Type B pancreatic cell (in vitro differentiated cells): ENCODE data around the gene ENDOG. TPM values are rescaled to one million over a fixed set of nuclear protein-coding genes. Genes with fewer than 3 reads are reported as not detected.
"Not testable (repeated sequence)": the region's sequence is repeated elsewhere in the genome, so short reads cannot be mapped to it uniquely, and the experiment has no call there.

Experiments
- DNase-seq: peaks from one replicate; pipeline ENCODE4 v3.0.0; 2021; ENCODE audit warnings: mixed read lengths; ENCODE audit not compliant: unreplicated experiment; ENCODE audit errors: extremely low spot score
- H3K27ac Mint-ChIP-seq: 2 replicates; pipeline ENCODE4 v1.8.0; 2021; ENCODE audit warnings: mild to moderate bottlenecking, mixed read lengths
- H3K27me3 Mint-ChIP-seq: 2 replicates; pipeline ENCODE4 v1.8.0; 2021; ENCODE audit warnings: mixed read lengths
- H3K36me3 Mint-ChIP-seq: 2 replicates; pipeline ENCODE4 v1.8.0; 2021; ENCODE audit warnings: mixed read lengths
- H3K4me1 Mint-ChIP-seq: one replicate; pipeline ENCODE4 v1.8.0; 2021; ENCODE audit warnings: mixed read lengths; ENCODE audit not compliant: unreplicated experiment
- H3K4me3 Mint-ChIP-seq: 2 replicates; pipeline ENCODE4 v1.8.0; 2021; ENCODE audit warnings: mild to moderate bottlenecking, mixed read lengths
- H3K9me3 Mint-ChIP-seq: 2 replicates; pipeline ENCODE4 v1.8.0; 2021; ENCODE audit warnings: mixed read lengths
- CTCF ChIP-seq: fragments of 200-600 bp; sonication (generic); conservative IDR thresholded peaks from 2 replicates; pipeline ENCODE4 v1.5.0; 2021; ENCODE audit warnings: antibody characterized with exemption, mild to moderate bottlenecking
- total RNA-seq: library from RNA; stranded (reverse); gene quantifications from 2 replicates; pipeline ENCODE4 v1.2.1, GENCODE V29; 2021; ENCODE audit warnings: low replicate concordance

The ENDOG gene
- total RNA-seq, 1 donor from 2014 or later, result 24.1 TPM

DNA sequence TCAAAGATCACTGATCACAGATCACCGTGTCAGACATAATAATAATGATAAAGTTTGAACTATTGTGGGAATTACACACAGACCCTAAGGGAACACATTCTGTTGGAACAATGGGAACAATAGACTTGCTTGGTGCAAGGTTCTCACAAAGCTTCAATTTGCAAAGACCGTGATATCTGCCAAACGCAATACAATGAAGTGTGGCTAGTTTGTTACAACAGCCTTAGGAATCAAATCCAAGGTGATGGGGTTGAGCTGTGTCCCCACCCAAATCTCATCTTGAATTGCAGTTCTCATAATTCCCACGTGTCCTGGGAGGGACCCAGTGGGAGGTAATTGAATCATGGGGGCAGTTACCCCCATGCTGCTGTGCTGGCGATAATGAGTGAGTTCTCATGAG lies 42.6 kb downstream of the ENDOG start:
- no peaks in the 10 kb centered on the region for H3K27me3 Mint-ChIP-seq
- H3K4me3 Mint-ChIP-seq, result no peak overlapping the region
- no peak for TF ChIP-seq CTCF
- peaks cover 5% of the 10 kb centered on the region for H3K4me1 Mint-ChIP-seq
- H3K27ac Mint-ChIP-seq, result peak overlapping the region; percentile 76
- H3K36me3 Mint-ChIP-seq, result no peaks in the 10 kb centered on the region
- no peak for DNase-seq
- H3K9me3 Mint-ChIP-seq, result no peaks in the 10 kb centered on the region

GRCh38 chr9:128861501-128861900 lies 43.2 kb downstream of the ENDOG start:
- no peaks in the 10 kb centered on the region for H3K27me3 Mint-ChIP-seq
- H3K27ac Mint-ChIP-seq, result no peak overlapping the region
- H3K4me1 Mint-ChIP-seq, result peaks cover 5% of the 10 kb centered on the region
- no peak for TF ChIP-seq CTCF
- no peaks in the 10 kb centered on the region for H3K36me3 Mint-ChIP-seq
- H3K4me3 Mint-ChIP-seq, result no peak overlapping the region
- no peaks in the 10 kb centered on the region for H3K9me3 Mint-ChIP-seq
- DNase-seq, result no peak

DNA sequence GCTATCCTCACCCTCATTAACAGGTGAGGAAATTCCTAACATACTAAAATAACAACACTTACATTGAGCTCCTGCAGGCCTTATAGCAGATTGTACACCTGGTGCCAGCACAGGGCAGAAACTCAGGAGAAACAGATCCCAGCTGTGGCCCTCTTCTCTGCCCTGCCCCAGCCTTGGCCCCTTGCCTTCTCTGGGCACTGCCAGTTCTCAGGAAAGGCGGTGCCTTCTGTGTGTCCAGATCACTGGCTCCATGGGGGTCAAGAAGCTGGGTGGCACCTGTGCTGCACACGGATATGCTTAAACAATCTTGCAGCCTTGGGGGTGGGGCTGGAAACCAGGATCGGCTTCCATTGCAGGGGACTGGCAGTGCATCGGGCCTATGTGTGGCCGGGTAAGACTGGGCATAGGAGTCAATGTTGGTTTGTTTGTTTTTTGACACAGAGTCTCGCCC lies 44.1 kb downstream of the ENDOG start:
- Mint-ChIP-seq H3K4me3 (no peak overlapping the region), H3K27ac (no peak overlapping the region), H3K4me1 (peaks cover 5% of the 10 kb centered on the region), H3K9me3 (no peaks in the 10 kb centered on the region), H3K27me3 (no peaks in the 10 kb centered on the region), H3K36me3 (no peaks in the 10 kb centered on the region)
- no peak for TF ChIP-seq CTCF
- no peak for DNase-seq

DNA sequence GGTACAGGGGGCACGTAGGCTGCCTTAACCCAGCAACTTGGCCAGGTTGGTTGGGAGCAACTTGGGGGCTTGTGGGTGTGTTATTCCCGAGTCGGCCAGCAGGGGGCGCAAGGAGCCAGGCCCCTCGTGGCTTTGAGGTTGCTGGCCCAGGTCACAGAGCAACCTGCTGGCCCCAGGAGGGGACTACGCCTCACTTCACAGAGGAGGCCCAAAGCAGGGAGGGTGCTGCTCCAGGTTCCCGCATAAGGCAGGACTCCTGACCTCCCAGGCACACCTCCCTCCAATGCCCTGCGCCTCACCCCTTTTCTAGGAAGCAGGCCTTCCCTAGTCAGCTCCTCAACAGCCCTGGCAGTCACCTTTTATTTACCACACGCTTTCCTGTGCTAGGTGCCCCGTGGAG lies 45.3 kb downstream of the ENDOG start:
- Mint-ChIP-seq H3K27me3 (no peaks in the 10 kb centered on the region), H3K4me3 (no peak overlapping the region), H3K4me1 (peaks cover 5% of the 10 kb centered on the region), H3K9me3 (no peaks in the 10 kb centered on the region), H3K36me3 (no peaks in the 10 kb centered on the region), H3K27ac (no peak overlapping the region)
- peak; percentile 96 for TF ChIP-seq CTCF
- DNase-seq, result peak; percentile 84

DNA sequence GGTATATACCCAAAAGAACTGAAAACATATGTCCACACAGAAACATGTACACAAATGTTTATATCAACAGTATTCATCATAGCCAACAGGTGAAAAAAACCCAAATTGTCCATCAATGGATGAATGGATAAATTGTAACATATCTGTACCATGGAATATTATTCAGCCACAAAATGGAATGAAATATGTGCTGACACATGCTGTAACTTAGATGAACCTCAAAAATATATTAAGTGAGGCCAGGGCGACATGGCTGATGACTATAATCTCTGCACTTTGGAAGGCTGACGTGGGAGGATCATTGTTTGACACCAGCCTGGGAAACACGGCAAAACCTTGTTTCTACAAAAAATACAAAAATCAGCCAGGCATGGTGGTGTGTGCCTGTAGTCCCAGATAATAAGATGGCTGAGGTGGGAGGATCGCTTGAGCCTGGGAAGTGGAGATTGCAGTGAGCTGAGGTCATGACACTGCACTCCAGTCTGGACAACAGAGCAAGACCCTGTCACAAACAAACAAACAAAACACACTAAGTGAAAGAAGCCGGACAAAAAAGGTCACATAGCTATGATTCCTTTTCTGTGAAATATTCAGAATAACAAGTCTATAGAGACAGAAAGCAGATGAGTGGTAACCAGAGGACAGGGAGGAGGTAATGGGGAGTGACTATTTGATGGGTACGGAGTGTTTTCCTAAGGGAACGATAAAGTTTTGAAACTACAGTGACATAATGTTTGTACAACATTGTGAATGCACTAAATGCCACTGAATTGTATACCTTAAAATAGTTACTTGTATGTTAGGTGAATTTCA lies 52.0 kb downstream of the ENDOG start:
- Mint-ChIP-seq H3K4me1 (no peaks in the 10 kb centered on the region), H3K27me3 (no peaks in the 10 kb centered on the region), H3K4me3 (no peak overlapping the region), H3K27ac (no peak overlapping the region), H3K9me3 (no peaks in the 10 kb centered on the region), H3K36me3 (no peaks in the 10 kb centered on the region)
- DNase-seq, result no peak
- TF ChIP-seq CTCF, result no peak

GRCh38 chr9:128870941-128871265 lies 52.6 kb downstream of the ENDOG start:
- not testable (repeated sequence) for H3K4me1 Mint-ChIP-seq, H3K9me3 Mint-ChIP-seq, H3K36me3 Mint-ChIP-seq, DNase-seq, H3K27ac Mint-ChIP-seq, H3K4me3 Mint-ChIP-seq, H3K27me3 Mint-ChIP-seq

Other genes starting within 250 kb of the ENDOG start
- gene DYNC2I2, start 161.7 kb upstream of the ENDOG start, total RNA-seq, result 65.0 and 70.6 TPM in 2 replicates
- 450 and 545 TPM in 2 replicates for gene SET, start 129.3 kb upstream of the ENDOG start, total RNA-seq
- gene PKN3, start 116.0 kb upstream of the ENDOG start, total RNA-seq, result 6.9 and 11.7 TPM in 2 replicates
- gene ZDHHC12, start 94.4 kb upstream of the ENDOG start, total RNA-seq, result 25.6 and 53.5 TPM in 2 replicates
- 36.8 and 45.7 TPM in 2 replicates for gene ZER1, start 46.6 kb upstream of the ENDOG start, total RNA-seq
- gene TBC1D13, start 31.2 kb upstream of the ENDOG start, total RNA-seq, result 29.0 and 33.5 TPM in 2 replicates
- 46.7 and 53.4 TPM in 2 replicates for gene SPOUT1, start 11.3 kb downstream of the ENDOG start, total RNA-seq
- 4.0 and 11.5 TPM in 2 replicates for gene KYAT1, start 63.5 kb downstream of the ENDOG start, total RNA-seq
- gene LRRC8A, start 63.6 kb downstream of the ENDOG start, total RNA-seq, result 33.2 and 38.2 TPM in 2 replicates
- gene PHYHD1, start 102.5 kb downstream of the ENDOG start, total RNA-seq, result 10.0 and 14.3 TPM in 2 replicates
- gene DOLK, start 129.1 kb downstream of the ENDOG start, total RNA-seq, result 18.8 and 21.6 TPM in 2 replicates
- 36.4 and 63.7 TPM in 2 replicates for gene NUP188, start 129.2 kb downstream of the ENDOG start, total RNA-seq
- gene SH3GLB2, start 209.8 kb downstream of the ENDOG start, total RNA-seq, result 126 and 224 TPM in 2 replicates
- 38.4 and 41.6 TPM in 2 replicates for gene MIGA2, start 218.1 kb downstream of the ENDOG start, total RNA-seq